ENCODE data around the gene AUTS2.

DNA sequence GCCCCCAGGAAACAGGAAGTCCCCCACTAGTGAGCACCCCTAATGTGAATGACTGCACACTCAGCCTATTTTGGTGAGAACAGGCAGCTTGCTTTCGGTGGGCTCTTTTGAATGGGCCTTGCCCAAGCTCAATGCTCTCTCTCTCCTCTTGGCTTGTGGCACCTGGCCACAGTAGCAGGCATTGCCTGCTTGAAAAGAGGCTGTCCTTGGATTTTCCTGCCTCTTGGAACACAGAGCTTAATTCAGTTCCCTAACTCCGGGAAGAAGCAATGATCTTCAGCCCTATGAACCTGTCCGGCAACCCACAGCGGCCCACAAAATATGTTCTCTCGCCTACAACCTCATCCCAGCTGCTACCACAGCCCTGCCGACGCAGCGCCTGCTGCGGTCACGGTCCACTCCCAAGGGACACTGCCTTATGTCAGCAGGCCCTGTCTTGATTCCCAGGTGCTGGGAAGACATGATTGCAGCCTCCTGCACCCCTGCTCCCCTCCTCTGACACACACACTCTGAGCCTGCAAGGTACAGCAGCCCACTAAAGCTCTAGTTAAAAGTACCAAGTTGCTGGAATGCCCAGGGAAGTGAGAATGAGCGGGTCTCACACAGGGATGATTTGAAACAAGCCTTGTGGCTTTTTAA, 818.2 kb downstream of the AUTS2 start:
- TF ChIP-seq, protein P1, sequence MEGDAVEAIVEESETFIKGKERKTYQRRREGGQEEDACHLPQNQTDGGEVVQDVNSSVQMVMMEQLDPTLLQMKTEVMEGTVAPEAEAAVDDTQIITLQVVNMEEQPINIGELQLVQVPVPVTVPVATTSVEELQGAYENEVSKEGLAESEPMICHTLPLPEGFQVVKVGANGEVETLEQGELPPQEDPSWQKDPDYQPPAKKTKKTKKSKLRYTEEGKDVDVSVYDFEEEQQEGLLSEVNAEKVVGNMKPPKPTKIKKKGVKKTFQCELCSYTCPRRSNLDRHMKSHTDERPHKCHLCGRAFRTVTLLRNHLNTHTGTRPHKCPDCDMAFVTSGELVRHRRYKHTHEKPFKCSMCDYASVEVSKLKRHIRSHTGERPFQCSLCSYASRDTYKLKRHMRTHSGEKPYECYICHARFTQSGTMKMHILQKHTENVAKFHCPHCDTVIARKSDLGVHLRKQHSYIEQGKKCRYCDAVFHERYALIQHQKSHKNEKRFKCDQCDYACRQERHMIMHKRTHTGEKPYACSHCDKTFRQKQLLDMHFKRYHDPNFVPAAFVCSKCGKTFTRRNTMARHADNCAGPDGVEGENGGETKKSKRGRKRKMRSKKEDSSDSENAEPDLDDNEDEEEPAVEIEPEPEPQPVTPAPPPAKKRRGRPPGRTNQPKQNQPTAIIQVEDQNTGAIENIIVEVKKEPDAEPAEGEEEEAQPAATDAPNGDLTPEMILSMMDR (IDR thresholded peaks at IDR 0.05; ENCODE audit: insufficient read depth, low read length, poor library complexity, severe bottlenecking), result no peak
- no peak for TF ChIP-seq EZH2phosphoT487 (conservative IDR thresholded peaks at IDR 0.05; ENCODE audit: low read length)

All from SU-DHL-6 (cell line).